PFSK-1 (cell line): ENCODE data around the gene ZNF385D.

ENCODE experiments used
- FOXP2 ChIP-seq: optimal IDR thresholded peaks from 2 replicates; pipeline ENCODE3; 2011; ENCODE audit warnings: borderline replicate concordance, control low read depth, inconsistent platforms; ENCODE audit not compliant: insufficient read depth; ENCODE audit errors: extremely low read length, extremely low read depth
- POLR2AphosphoS5 ChIP-seq: IDR thresholded peaks from 2 replicates; pipeline ENCODE4 v1.6.1; 2012; ENCODE audit warnings: low read depth, mild to moderate bottlenecking, control low read depth, low read length, moderate library complexity
- SIN3A ChIP-seq: IDR thresholded peaks from 2 replicates; pipeline ENCODE4 v1.6.1; 2012; ENCODE audit warnings: mild to moderate bottlenecking, low read length, moderate library complexity, borderline replicate concordance; ENCODE audit not compliant: insufficient read depth
- TAF1 ChIP-seq: IDR thresholded peaks from 2 replicates; pipeline ENCODE4 v1.6.1; 2012; ENCODE audit warnings: low read length, control low read depth, borderline replicate concordance; ENCODE audit not compliant: insufficient read depth
- TF ChIP-seq, protein P1 (sequence below), 2 experiments: IDR thresholded peaks; 2 replicates each; pipeline versions ENCODE4 v1.6.1 to v1.8.0; 2011 to 2012; ENCODE audit warnings: low read depth in 2 of 2, low read length in 2 of 2, control low read depth in 1 of 2, inconsistent platforms in 1 of 2, mild to moderate bottlenecking in 1 of 2, moderate library complexity in 1 of 2; ENCODE audit not compliant: insufficient read depth in 1 of 2

Gene ZNF385D

DNA sequence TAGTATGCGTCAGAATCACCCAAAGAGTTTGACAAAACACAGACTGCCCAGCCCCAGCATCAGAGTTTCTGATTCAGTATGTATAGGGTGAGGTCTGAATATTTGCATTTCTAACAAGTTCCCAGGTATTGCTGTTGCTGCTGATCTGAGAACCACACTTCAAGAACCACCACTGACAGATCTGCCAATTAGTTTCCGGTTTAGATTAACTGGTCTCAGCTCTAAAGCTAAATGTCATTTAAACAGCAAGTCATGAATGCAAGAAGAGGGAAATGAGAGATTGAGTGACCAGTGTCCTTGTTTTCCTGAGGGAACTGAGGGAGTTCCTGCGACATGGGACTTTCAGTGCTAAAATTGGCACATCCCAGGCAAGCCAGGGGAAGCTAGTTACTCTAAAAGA, 305.0 kb downstream of the ZNF385D start:
- TF ChIP-seq SIN3A, result no peak

DNA sequence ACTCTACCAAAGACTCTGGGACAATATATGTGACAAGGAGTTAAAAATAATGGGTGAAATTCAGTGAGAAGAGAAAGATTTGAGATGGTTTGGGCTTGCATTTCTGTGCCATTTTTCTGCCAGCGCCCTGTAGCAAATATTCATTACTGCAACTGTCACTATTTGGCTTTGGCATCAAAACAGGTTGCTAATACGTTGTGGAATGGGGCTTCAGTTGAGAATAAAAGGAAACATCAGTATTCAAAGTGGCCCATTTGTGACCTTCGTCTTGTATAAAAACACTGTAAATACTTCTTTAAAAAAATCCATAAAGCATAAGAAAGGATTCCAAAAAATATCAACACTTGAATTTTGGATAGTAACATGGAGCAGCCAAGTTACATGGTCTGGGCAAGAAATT, 309.2 kb downstream of the ZNF385D start:
- TF ChIP-seq POLR2AphosphoS5 (no peak), SIN3A (no peak), TAF1 (no peak), FOXP2 (no peak)
- TF ChIP-seq, protein P1, sequence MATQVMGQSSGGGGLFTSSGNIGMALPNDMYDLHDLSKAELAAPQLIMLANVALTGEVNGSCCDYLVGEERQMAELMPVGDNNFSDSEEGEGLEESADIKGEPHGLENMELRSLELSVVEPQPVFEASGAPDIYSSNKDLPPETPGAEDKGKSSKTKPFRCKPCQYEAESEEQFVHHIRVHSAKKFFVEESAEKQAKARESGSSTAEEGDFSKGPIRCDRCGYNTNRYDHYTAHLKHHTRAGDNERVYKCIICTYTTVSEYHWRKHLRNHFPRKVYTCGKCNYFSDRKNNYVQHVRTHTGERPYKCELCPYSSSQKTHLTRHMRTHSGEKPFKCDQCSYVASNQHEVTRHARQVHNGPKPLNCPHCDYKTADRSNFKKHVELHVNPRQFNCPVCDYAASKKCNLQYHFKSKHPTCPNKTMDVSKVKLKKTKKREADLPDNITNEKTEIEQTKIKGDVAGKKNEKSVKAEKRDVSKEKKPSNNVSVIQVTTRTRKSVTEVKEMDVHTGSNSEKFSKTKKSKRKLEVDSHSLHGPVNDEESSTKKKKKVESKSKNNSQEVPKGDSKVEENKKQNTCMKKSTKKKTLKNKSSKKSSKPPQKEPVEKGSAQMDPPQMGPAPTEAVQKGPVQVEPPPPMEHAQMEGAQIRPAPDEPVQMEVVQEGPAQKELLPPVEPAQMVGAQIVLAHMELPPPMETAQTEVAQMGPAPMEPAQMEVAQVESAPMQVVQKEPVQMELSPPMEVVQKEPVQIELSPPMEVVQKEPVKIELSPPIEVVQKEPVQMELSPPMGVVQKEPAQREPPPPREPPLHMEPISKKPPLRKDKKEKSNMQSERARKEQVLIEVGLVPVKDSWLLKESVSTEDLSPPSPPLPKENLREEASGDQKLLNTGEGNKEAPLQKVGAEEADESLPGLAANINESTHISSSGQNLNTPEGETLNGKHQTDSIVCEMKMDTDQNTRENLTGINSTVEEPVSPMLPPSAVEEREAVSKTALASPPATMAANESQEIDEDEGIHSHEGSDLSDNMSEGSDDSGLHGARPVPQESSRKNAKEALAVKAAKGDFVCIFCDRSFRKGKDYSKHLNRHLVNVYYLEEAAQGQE (IDR thresholded peaks at IDR 0.05; ENCODE audit: insufficient read depth in 1 of 2, low read depth in 2 of 2, low read length in 2 of 2), result no peak

DNA sequence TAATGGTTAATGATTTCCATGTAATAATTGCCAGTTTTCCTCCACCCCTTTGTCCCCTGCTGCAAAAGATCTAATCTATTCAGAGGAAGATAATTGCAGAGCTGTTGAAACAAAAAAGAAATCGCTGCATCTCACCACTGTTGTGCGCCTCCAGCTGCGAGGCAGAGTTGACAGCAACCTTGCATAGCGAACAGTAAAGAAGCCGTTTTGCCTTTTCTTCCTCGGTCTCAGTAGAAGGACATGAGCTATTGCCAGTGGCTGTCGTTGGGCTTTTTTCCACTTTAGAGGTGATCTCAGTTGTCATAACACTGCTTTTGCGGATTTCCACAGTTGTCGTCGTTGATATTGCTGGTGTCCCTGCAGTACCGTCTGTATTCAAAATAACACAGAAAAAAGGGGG, 314.2 kb downstream of the ZNF385D start:
- TF ChIP-seq FOXP2 (no peak), TAF1 (no peak), POLR2AphosphoS5 (no peak), SIN3A (no peak)
- TF ChIP-seq, protein P1 (IDR thresholded peaks at IDR 0.05; ENCODE audit: insufficient read depth in 1 of 2, low read depth in 2 of 2, low read length in 2 of 2), result no peak

DNA sequence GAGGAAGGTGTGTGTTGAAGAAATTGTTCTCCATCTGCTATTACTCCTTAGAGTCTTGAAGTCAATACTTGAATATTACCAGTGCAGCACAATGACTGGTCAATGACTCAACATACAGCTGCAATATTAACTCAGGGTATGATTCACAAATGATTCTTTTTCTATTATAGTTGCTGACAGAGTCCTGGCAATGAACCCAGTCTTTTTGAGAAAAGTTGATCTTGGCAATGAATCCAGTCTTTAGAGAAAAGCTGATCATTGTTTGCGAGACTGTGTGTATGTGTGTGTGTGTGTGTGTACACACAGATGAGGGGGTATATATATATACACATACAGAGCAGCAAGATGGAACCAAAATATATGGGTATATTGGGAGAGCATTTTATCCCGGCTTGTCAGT, 315.1 kb downstream of the ZNF385D start:
- TF ChIP-seq SIN3A (peak; percentile 66; the same call in 1 of the 2 replicates), FOXP2 (no peak)

DNA sequence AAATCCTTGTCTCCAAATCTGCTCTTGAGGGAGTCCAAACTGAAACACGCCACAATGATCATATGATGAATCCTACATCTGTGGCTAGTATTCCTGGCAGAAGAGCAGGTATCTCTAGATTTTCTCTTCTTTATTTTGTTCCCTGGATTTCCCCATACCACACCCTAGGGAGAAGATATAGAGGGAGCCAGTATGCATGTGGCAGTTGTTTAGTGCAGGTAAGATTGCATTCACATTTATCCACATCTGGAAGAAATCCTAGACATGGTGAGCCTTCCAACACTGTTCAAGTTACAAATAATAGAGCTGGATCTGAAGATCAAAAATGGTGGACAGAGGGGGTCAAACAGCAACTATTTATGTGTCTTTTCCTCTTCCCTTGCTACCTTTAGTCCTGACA, 316.7 kb downstream of the ZNF385D start:
- TF ChIP-seq FOXP2, result no peak
- TF ChIP-seq, protein P1 (IDR thresholded peaks at IDR 0.05; ENCODE audit: insufficient read depth in 1 of 2, low read depth in 2 of 2, low read length in 2 of 2), result no peak
- no peak for TF ChIP-seq TAF1
- no peak for TF ChIP-seq SIN3A
- no peak for TF ChIP-seq POLR2AphosphoS5

DNA sequence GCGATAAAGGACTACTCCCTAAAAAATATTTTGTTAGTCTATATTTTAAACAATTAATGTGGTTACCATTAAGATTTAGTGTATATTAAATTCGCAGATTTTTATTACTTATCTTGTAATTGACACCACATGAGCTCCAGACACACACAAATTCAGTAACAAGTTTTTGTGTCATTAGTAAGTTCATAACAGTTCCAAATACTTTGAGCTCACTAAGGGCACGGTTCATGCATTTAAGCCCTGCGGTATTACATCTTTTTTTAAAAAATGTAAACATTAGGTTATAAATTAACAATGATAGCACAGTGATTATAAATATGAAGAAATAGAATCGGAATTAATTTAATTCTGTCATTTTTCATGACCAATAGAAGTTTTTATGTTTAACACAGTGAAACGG, 317.3 kb downstream of the ZNF385D start:
- TF ChIP-seq TAF1, result no peak
- TF ChIP-seq SIN3A, result no peak
- no peak for TF ChIP-seq FOXP2
- TF ChIP-seq POLR2AphosphoS5, result no peak
- TF ChIP-seq, protein P1 (IDR thresholded peaks at IDR 0.05; ENCODE audit: insufficient read depth in 1 of 2, low read depth in 2 of 2, low read length in 2 of 2), result no peak
